ENCODE data around the gene C1QTNF7.
A peak's percentile ranks its signal among the peaks of the same experiment; 100 is the strongest.

C1QTNF7 gene

GRCh38 chr4:15427701-15428100 is at the start of gene C1QTNF7:
Gene C1QTNF7, plus strand, starts transcription at chr4:15428033. Its CDS starts 7,711 bp downstream, at chr4:15435744.
- no peak for DNase-seq (ENCODE audit: low spot score)

GRCh38 chr4:15378062-15378461 is 49.8 kb upstream of the C1QTNF7 start:
- no peak for DNase-seq (ENCODE audit: low spot score)

GRCh38 chr4:15378493-15378892 is 49.3 kb upstream of the C1QTNF7 start:
- no peak for DNase-seq (ENCODE audit: low spot score)

GRCh38 chr4:15381806-15382338 is 46.0 kb upstream of the C1QTNF7 start:
- DNase-seq (ENCODE audit: low spot score): no peak

- no peak for DNase-seq (ENCODE audit: low spot score)
Measured at GRCh38 chr4:15382669-15383273, 45.1 kb upstream of the C1QTNF7 start.

GRCh38 chr4:15385515-15385914 is 42.3 kb upstream of the C1QTNF7 start:
- DNase-seq (ENCODE audit: low spot score): no peak

- DNase-seq (ENCODE audit: low spot score): no peak
Measured at GRCh38 chr4:15385928-15386327, 41.9 kb upstream of the C1QTNF7 start.

GRCh38 chr4:15390494-15390893 is 37.3 kb upstream of the C1QTNF7 start:
- DNase-seq (ENCODE audit: low spot score): no peak

GRCh38 chr4:15392053-15392805 is 35.6 kb upstream of the C1QTNF7 start:
- no peak for DNase-seq (ENCODE audit: low spot score)

- no peak for DNase-seq (ENCODE audit: low spot score)
Measured at GRCh38 chr4:15395311-15395710, 32.5 kb upstream of the C1QTNF7 start.

- DNase-seq (ENCODE audit: low spot score): peak; percentile 45
Measured at GRCh38 chr4:15396157-15396800, 31.6 kb upstream of the C1QTNF7 start.

GRCh38 chr4:15398001-15398400 is 29.8 kb upstream of the C1QTNF7 start:
- DNase-seq (ENCODE audit: low spot score): no peak

GRCh38 chr4:15398732-15399131 is 29.1 kb upstream of the C1QTNF7 start:
- no peak for DNase-seq (ENCODE audit: low spot score)

GRCh38 chr4:15400226-15400625 is 27.6 kb upstream of the C1QTNF7 start:
- DNase-seq (ENCODE audit: low spot score): no peak

- DNase-seq (ENCODE audit: low spot score): peak; percentile 72
Measured at GRCh38 chr4:15400981-15401671, 26.7 kb upstream of the C1QTNF7 start.

- DNase-seq (ENCODE audit: low spot score): peak; percentile 22
Measured at GRCh38 chr4:15402146-15402545, 25.7 kb upstream of the C1QTNF7 start.

- no peak for DNase-seq (ENCODE audit: low spot score)
Measured at GRCh38 chr4:15402974-15403373, 24.9 kb upstream of the C1QTNF7 start.

- no peak for DNase-seq (ENCODE audit: low spot score)
Measured at GRCh38 chr4:15405018-15405417, 22.8 kb upstream of the C1QTNF7 start.

- no peak for DNase-seq (ENCODE audit: low spot score)
Measured at GRCh38 chr4:15410750-15411149, 17.1 kb upstream of the C1QTNF7 start.

- DNase-seq (ENCODE audit: low spot score): no peak
Measured at GRCh38 chr4:15412461-15412860, 15.4 kb upstream of the C1QTNF7 start.

- no peak for DNase-seq (ENCODE audit: low spot score)
Measured at GRCh38 chr4:15413010-15413622, 14.7 kb upstream of the C1QTNF7 start.

- no peak for DNase-seq (ENCODE audit: low spot score)
Measured at GRCh38 chr4:15413623-15414019, 14.2 kb upstream of the C1QTNF7 start.
